Transverse colon (tissue), 4 donors: ENCODE data around the gene OR52A5. TPM values are rescaled to one million over a fixed set of nuclear protein-coding genes. Genes with fewer than 3 reads are reported as not detected.
"Not testable (repeated sequence)": the region's sequence is repeated elsewhere in the genome, so short reads cannot be mapped to it uniquely, and the experiment has no call there.

Source experiments
- DNase-seq: peaks from one replicate; pipeline ENCODE4 v3.0.0-alpha.2; 2019
- H3K27ac ChIP-seq, 4 donors: fragments of 200-600 bp; sonication (generic); 2 replicates each; pipeline ENCODE4 v1.5.1; 2016 to 2018; ENCODE audit warnings: inconsistent platforms in 4 of 4
- H3K27me3 ChIP-seq: fragments of 200-600 bp; sonication (generic); 2 replicates; pipeline ENCODE4 v1.5.1; 2017; ENCODE audit warnings: inconsistent platforms
- H3K36me3 ChIP-seq, 4 donors: fragments of 200-600 bp; sonication (generic); 2 replicates each; pipeline ENCODE4 v1.5.1; 2017 to 2019; ENCODE audit warnings: inconsistent platforms in 4 of 4
- H3K4me1 ChIP-seq, 4 donors: fragments of 200-600 bp; sonication (generic); 2 replicates each; pipeline ENCODE4 v1.5.1; 2017 to 2020; ENCODE audit warnings: inconsistent platforms in 4 of 4
- H3K4me3 ChIP-seq, 4 donors: fragments of 200-600 bp; sonication (generic); 1 replicate in 1 of 4; 2 replicates in 3 of 4; pipeline versions ENCODE4 v1.5.1 to v1.6.1; 2017 to 2019; ENCODE audit warnings: inconsistent platforms in 4 of 4
- H3K9me3 ChIP-seq, 2 donors: fragments of 200-600 bp; sonication (generic); 2 replicates each; pipeline ENCODE4 v1.5.1; 2017 to 2019; ENCODE audit warnings: inconsistent platforms in 2 of 2
- CTCF ChIP-seq, 5 experiments: fragments of 200-600 bp in 3 of 5; fragments of 450-650 bp in 2 of 5; sonication (generic) in 3 of 5; IDR thresholded peaks; 1 replicate in 2 of 5; 2 replicates in 3 of 5; pipeline ENCODE4 v1.5.1; 2016 to 2017; ENCODE audit warnings: antibody characterized with exemption in 5 of 5, inconsistent platforms in 3 of 5, mild to moderate bottlenecking in 2 of 5, moderate library complexity in 1 of 5
- EP300 ChIP-seq: sonication (generic); formaldehyde crosslinking; IDR thresholded peaks from one replicate; pipeline ENCODE4 v1.6.1; 2017; ENCODE audit warnings: antibody characterized with exemption, low read depth
- POLR2A ChIP-seq: fragments of 450-650 bp; IDR thresholded peaks from one replicate; pipeline ENCODE4 v1.6.1; 2016; ENCODE audit warnings: antibody characterized with exemption, mild to moderate bottlenecking, moderate library complexity
- POLR2AphosphoS5 ChIP-seq, 3 donors: sonication (generic); formaldehyde crosslinking; IDR thresholded peaks; one replicate each; pipeline ENCODE4 v1.6.1; 2016; ENCODE audit warnings: antibody characterized with exemption in 3 of 3
- WGBS, 2 donors: methylation state at CpG; one replicate each; pipeline ENCODE4 v1.1.5; 2018; ENCODE audit warnings: low coverage in 1 of 2; 5-methylcytosine and 5-hydroxymethylcytosine counted together
- in situ Hi-C, 4 donors: fragments of 200-750 bp; cut with MboI; loops; one replicate each; pipeline versions ENCODE4 v1.15.0 to v1.15.1; 2017; ENCODE audit warnings: low sequenced_read_pairs in 3 of 4, low pct_ligation_motif_present in 1 of 4, low pct_unique_long_range_greater_than_20kb in 1 of 4
- intact Hi-C: fragments of 100-400 bp; cut with DNase I; formaldehyde crosslinking; loops from one replicate; pipeline ENCODE4 v1.15.1; 2023; ENCODE audit warnings: low total_unique reads
- total RNA-seq, 4 donors: library from RNA; depleted of rRNA; stranded (reverse); fragments of >200 nt; gene quantifications; one replicate each; pipeline ENCODE4 v1.1.0, GENCODE V29; 2016

Gene OR52A5
- not detected for total RNA-seq

GRCh38 chr11:5137996-5138395, at the start of gene OR52A5:
OR52A5 (minus strand) TSS chr11:5138356; CDS start chr11:5132642, 5,714 bp downstream.
- TF ChIP-seq CTCF (IDR thresholded peaks at IDR 0.05) (no peak), POLR2AphosphoS5 (IDR thresholded peaks at IDR 0.05) (no peak), POLR2A (no peak), EP300 (no peak)
- intact Hi-C loops = no loop called here
- Histone ChIP-seq H3K9me3 (no peaks in the 10 kb centered on the region), H3K36me3 (no peaks in the 10 kb centered on the region), H3K4me1 (no peaks in the 10 kb centered on the region), H3K27ac (no peak within 1 kb of the TSS), H3K27me3 (no peaks in the 10 kb centered on the region), H3K4me3 (no peak within 1 kb of the TSS)
- no peak for DNase-seq
- in situ Hi-C loops = no loop called here
- 88 to 89% methylated on average over 2 of the region's 2 CpGs for WGBS, 2 donors

- Histone ChIP-seq H3K27me3 (no peaks in the 10 kb centered on the region), H3K36me3 (no peaks in the 10 kb centered on the region), H3K4me3 (no peak overlapping the region), H3K4me1 (no peaks in the 10 kb centered on the region), H3K9me3 (peaks cover 0 to 3% of the 10 kb centered on the region in 2 donors), H3K27ac (no peak overlapping the region)
- WGBS, 2 donors = 83 to 88% methylated on average over 6 to 10 of the region's 10 CpGs
- DNase-seq = no peak
- TF ChIP-seq POLR2AphosphoS5 (IDR thresholded peaks at IDR 0.05) (no peak), POLR2A (no peak), CTCF (IDR thresholded peaks at IDR 0.05) (no peak), EP300 (no peak)
- intact Hi-C loops = no loop called here
- in situ Hi-C loops = no loop called here
Measured at GRCh38 chr11:5178046-5178837, 40.1 kb upstream of the OR52A5 start.

GRCh38 chr11:5174934-5175333, 36.8 kb upstream of the OR52A5 start:
- Histone ChIP-seq H3K4me1 (no peaks in the 10 kb centered on the region), H3K27ac (no peak overlapping the region), H3K27me3 (no peaks in the 10 kb centered on the region), H3K4me3 (no peak overlapping the region), H3K9me3 (peaks cover 0 to 3% of the 10 kb centered on the region in 2 donors), H3K36me3 (no peaks in the 10 kb centered on the region)
- intact Hi-C loops = no loop called here
- 91 to 94% methylated on average over 7 of the region's 7 CpGs for WGBS, 2 donors
- no peak for TF ChIP-seq CTCF (IDR thresholded peaks at IDR 0.05)
- no peak for TF ChIP-seq POLR2A
- in situ Hi-C loops = no loop called here
- DNase-seq = no peak

- no peaks in the 10 kb centered on the region for H3K36me3 ChIP-seq
- 55 to 64% methylated on average over 2 of the region's 2 CpGs for WGBS, 2 donors
- no peak for DNase-seq
- no peak for TF ChIP-seq POLR2A
- TF ChIP-seq EP300 = no peak
- TF ChIP-seq CTCF (IDR thresholded peaks at IDR 0.05) = no peak
- no peak for TF ChIP-seq POLR2AphosphoS5 (IDR thresholded peaks at IDR 0.05)
- no peak overlapping the region for H3K27ac ChIP-seq
- peaks cover 0 to 3% of the 10 kb centered on the region in 2 donors for H3K9me3 ChIP-seq
- intact Hi-C loops = no loop called here
- no peaks in the 10 kb centered on the region for H3K27me3 ChIP-seq
- in situ Hi-C loops = no loop called here
- H3K4me3 ChIP-seq = no peak overlapping the region
- no peaks in the 10 kb centered on the region for H3K4me1 ChIP-seq
Measured at GRCh38 chr11:5171856-5172255, 33.7 kb upstream of the OR52A5 start.

GRCh38 chr11:5165898-5166297, 27.7 kb upstream of the OR52A5 start:
- H3K9me3 ChIP-seq, H3K4me3 ChIP-seq, DNase-seq, intact Hi-C loops, H3K4me1 ChIP-seq, in situ Hi-C loops, H3K36me3 ChIP-seq, H3K27me3 ChIP-seq, H3K27ac ChIP-seq: not testable (repeated sequence)

- H3K27ac ChIP-seq, H3K4me3 ChIP-seq, H3K4me1 ChIP-seq, H3K27me3 ChIP-seq, intact Hi-C loops, H3K36me3 ChIP-seq, DNase-seq, H3K9me3 ChIP-seq, in situ Hi-C loops: not testable (repeated sequence)
- WGBS, 2 donors = 64 to 69% methylated on average over 3 to 6 of the region's 6 CpGs
Measured at GRCh38 chr11:5164807-5165206, 26.7 kb upstream of the OR52A5 start.

GRCh38 chr11:5161045-5161444, 22.9 kb upstream of the OR52A5 start:
- H3K27me3 ChIP-seq, H3K9me3 ChIP-seq, DNase-seq, H3K4me3 ChIP-seq, in situ Hi-C loops, intact Hi-C loops, H3K36me3 ChIP-seq, H3K4me1 ChIP-seq, H3K27ac ChIP-seq: not testable (repeated sequence)
- 76 to 100% methylated on average over 1 of the region's 1 CpG for WGBS, 2 donors
